ENCODE results near the gene BICRAL. TPM values are rescaled to one million over a fixed set of nuclear protein-coding genes. Genes with fewer than 3 reads are reported as not detected.

BICRAL gene
- total RNA-seq, 1 experiment from 2014 or later = 4.0 TPM

Other genes starting within 250 kb of the BICRAL start
- 15.6 and 19.5 TPM in 2 replicates for gene UBR2, start 218.0 kb upstream of the BICRAL start, total RNA-seq (2014; rRNA removed; shearing (Covaris generic))
- not detected in 2 replicates for gene PRPH2, start 59.5 kb upstream of the BICRAL start, total RNA-seq (2014; rRNA removed; shearing (Covaris generic))
- gene TBCC, start 35.9 kb upstream of the BICRAL start, total RNA-seq (2014; rRNA removed; shearing (Covaris generic)) = 51.0 and 73.6 TPM in 2 replicates
- gene RPL7L1, start 97.6 kb downstream of the BICRAL start, total RNA-seq (2014; rRNA removed; shearing (Covaris generic)) = 90.0 and 114 TPM in 2 replicates
- gene PTCRA, start 134.0 kb downstream of the BICRAL start, total RNA-seq (2014; rRNA removed; shearing (Covaris generic)) = not detected in 2 replicates
- gene CNPY3, start 147.4 kb downstream of the BICRAL start, total RNA-seq (2014; rRNA removed; shearing (Covaris generic)) = 34.3 and 55.2 TPM in 2 replicates
- gene GNMT, start 178.7 kb downstream of the BICRAL start, total RNA-seq (2014; rRNA removed; shearing (Covaris generic)) = 0.58 TPM in 1 of 2 replicates, not detected in the other
- 25.1 and 30.0 TPM in 2 replicates for gene PEX6, start 197.1 kb downstream of the BICRAL start, total RNA-seq (2014; rRNA removed; shearing (Covaris generic))
- 63.4 and 78.4 TPM in 2 replicates for gene PPP2R5D, start 202.5 kb downstream of the BICRAL start, total RNA-seq (2014; rRNA removed; shearing (Covaris generic))
- 118 and 134 TPM in 2 replicates for gene MEA1, start 231.9 kb downstream of the BICRAL start, total RNA-seq (2014; rRNA removed; shearing (Covaris generic))
- gene KLHDC3, start 232.2 kb downstream of the BICRAL start, total RNA-seq (2014; rRNA removed; shearing (Covaris generic)) = 109 and 118 TPM in 2 replicates
- gene RRP36, start 239.6 kb downstream of the BICRAL start, total RNA-seq (2014; rRNA removed; shearing (Covaris generic)) = 143 and 184 TPM in 2 replicates

Data from SJSA1 (cell line).